HG02870 (cell line): ENCODE measurements around the gene HLA-DQB1.
"Not testable (repeated sequence)": the region's sequence is repeated elsewhere in the genome, so short reads cannot be mapped to it uniquely, and the experiment has no call there.

Source experiments
- ATAC-seq: cut with Tn5 transposase; IDR thresholded peaks from one replicate; pipeline ENCODE4 v1.9.1; 2021; ENCODE audit warnings: mild to moderate bottlenecking, moderate library complexity; ENCODE audit not compliant: unreplicated experiment

The HLA-DQB1 gene

DNA sequence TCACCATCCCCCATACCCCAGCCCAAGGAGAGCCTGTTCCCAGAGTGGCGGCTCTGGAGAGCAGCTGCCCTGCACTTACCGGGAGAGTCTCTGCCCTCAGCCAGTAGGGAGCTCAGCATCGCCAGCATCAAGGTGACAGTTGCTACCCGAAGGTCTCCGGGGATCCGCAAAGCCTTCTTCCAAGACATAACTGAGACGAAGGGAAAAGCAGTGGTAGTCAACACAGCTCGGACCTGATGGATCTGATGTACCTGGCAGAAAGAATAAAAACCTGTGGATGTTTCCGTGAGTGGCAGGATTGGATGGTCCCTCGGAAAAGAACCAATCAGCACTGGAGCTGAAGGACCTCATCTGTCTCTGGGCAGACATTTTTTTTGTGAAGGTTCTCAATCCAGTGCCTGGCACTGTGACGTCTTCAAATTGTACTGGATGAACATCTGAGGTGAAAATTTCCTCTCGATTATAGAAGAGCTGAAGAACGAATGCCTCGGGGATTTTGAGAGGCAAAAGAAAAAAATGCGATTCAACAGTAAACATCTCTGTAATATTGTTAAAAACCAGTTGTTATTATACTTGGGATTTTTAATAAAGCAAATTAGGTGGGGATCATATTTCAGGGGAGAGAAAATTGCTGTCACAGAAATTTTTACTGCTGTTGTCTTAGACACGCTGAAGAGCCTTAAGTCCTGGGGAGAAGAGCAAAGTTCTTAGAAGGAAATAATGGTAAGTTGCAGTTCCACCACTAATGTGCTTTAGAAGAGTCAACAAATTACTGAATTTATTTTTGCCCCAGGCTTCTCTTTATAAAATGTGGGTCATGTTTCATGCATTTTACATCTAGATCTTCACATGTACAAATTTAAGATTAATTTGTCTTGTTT lies at the start of gene HLA-DQB1:
TSS of gene HLA-DQB1 (minus strand) at position 238 of the 881 bp plus-strand sequence. CDS start at position 188, 50 bp downstream.
- ATAC-seq = peak; percentile 57

DNA sequence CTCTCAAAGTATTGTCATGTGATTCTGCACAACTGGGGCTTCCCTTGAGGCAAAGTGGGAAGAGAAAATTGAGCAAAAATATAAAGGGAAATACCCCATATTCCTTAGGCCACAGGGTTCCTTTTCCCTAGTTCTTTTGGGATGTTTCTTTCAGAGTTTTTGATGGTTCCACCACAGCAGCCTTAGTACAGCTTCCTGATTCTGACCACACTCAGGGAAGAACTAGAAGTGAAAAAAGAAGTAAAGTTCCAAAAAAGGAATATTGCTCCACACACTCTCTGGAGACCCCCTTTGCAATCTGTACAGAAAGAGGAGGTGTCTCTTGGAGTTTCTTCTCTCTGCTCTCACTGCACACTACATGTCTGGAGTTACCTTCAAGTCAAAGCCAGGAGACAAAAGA lies 46.8 kb upstream of the HLA-DQB1 start:
- no peak for ATAC-seq

DNA sequence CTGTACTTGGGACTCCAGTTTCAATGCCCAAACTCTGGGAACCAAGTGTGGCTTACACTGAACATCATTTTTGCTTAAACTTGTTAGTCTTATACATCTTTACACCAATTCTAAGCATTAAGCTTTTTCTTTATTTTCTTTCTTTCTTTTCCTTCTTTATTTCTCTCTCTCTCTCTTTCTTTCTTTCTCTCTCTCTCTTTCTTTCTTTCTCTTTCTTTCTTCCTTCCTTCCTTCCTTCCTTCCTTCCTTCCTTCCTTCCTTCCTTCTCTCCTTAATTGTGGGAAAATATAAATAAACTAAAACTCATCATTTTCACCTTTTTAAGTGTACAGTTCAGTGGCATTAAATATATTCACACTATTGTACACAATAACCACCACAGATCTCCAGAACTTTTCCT lies 43.2 kb upstream of the HLA-DQB1 start:
- no peak for ATAC-seq

DNA sequence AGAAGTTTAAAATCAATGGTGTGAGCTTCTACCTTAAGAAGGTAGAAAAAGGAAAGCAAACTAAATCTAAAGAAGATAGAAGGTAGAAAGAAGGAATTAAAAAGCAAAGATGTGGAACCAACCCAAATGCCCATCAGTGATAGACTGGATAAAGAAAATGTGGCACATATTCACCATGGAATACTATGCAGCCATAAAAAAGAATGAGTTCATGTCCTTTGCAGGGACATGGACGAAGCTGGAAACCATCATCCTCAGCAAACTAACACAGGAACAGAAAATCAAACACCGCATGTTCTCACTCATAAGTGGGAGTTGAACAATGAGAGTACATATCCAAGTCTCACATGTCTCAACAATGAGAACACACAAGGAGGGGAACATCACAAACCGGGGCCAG lies 38.7 kb upstream of the HLA-DQB1 start:
- ATAC-seq = not testable (repeated sequence)

DNA sequence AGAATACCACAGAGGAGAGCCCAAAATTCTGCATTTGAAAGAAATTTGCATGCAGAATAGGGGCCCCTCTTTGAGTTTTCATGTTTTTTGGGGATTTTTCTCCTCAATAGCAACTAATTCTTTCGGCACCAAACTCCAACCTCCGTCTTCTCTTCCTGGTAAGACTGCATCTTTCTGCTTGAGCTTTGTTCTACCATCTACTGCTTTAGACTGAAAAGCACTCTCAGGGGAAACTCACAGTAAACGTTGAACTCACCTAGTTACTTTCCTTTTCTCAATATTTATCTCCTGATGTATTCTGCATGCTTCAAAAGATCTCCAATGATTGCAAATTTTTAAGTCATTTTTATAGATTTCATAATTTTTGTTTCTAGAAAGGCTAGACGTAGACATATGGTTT lies 36.9 kb upstream of the HLA-DQB1 start:
- ATAC-seq = no peak

DNA sequence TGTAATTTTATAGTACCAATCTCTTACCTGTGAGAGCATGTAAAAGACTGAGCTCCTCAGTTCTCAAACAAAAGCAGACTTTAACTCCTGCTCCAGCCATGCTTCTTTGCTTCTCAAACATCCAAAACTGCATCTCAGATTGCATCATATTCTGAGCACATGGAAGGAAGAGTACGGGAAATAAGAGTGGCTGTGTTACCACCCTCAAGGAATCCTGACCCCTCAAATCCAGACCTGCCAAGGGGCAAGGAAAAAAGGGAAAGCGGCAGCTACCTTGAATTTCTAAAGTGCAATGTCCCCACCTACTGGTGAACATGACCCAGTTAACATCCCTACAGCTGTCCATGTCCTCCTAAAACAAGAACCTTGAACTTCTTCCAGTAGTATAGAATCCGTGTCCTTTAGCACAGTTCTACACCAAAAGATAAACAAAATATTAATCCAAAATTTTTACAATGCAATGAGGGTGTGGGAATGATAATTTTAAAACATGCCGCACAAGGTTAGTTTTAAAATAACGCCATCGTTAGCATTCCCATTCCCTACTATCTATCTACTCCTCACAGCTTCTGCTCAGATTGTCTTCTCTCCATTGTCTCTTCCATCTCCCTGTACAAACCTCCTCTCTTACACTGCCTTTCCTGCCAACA lies 34.1 kb upstream of the HLA-DQB1 start:
- ATAC-seq = no peak

DNA sequence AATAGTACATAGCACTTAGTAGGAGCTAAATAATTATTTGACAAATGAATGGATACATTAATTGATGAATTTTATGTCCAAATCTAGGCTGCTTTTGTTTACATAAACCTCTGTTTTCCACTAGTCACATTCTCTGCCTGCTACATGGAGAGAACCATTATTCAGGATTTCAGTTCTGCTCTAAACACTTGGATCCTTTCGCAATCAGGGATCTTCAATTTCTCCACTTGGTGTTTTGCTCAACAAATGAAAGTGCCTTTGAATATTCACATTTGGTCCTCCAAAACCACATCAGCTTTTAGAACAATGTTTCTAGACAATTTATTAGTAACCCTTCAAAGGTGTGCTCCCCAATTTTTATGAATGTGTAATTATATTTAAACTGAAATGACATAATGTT lies 30.6 kb upstream of the HLA-DQB1 start:
- no peak for ATAC-seq

DNA sequence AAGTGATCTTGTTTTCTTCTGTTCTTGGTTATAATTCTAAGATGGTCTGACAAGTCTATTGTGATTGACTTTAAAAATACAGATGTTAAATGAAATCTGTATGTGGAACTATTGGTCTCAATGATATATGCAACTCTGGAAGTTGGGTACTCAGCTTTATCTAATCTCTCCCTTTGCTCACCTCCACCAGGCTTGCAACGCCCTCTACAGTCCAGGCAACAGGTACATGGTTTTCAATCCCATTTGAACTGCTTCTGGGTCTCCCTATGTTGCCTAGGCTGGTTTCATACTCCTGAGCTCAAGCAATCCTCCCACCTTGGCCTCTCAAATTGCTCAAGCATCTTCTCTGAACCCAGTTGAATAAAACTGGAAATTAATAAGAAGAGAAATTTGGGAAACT lies 25.6 kb upstream of the HLA-DQB1 start:
- no peak for ATAC-seq

DNA sequence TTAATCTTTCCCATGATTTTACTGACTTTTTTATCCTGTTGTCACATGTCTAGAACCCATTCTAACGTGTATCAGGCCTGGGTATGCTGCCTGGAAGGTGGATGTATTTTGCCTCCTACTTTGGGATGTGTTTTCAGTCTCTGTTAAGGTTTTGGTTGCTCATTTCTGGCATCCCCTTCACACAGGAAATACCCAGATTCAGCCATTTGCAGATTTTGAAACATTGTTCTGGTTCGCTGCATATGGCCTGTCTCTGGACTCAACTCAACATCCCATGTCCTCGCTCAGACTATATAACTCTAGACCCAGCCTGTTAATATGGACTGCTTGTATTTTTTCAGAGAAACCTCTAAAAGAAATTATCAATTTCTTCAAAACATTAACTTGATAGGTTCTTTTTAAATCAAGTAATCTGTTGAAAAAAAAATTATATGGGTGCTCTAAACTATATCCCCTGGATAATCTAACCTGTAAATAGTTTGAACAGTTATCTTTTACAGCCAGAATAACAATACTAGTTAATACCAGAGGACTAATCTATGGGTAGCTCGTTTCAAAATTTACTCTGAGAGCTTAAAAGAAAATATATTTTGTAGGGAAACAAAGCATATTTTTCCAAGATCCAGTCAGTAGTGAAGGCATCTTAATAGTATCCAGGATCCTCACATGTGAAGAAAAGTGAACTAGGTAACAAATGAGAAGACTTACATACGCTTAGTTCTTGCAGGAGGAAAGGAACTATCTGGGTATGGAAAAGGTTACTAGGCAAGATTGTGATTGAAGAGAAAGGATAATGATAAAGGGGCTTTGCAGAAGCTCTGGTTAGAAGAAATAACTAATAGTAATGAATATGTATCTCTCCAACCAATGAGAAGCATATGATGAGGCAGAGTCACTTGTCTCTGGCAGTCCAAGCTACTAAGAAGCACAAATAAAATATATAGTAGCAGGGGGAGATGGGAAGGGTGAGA lies 23.4 kb upstream of the HLA-DQB1 start:
- ATAC-seq = no peak

DNA sequence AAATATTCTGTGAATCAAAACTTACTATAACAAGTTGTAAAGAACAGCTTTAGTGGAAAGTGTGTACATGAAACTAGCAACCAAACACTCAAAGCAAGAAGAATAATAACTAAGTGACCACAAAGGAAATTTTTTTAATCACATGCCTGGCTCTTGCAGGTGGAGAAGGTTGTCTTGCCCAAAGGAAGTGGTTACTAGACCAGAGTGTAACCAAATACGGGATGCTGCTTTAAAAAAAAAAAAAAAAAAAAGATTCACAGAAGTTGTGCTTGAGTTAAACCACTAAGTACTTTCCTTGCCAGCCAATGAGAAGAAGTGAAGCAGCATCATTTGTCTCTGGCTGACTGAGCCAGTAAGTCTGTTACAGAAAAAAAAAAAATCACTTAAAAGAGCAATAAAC lies 19.1 kb upstream of the HLA-DQB1 start:
- peak; percentile 81 for ATAC-seq

DNA sequence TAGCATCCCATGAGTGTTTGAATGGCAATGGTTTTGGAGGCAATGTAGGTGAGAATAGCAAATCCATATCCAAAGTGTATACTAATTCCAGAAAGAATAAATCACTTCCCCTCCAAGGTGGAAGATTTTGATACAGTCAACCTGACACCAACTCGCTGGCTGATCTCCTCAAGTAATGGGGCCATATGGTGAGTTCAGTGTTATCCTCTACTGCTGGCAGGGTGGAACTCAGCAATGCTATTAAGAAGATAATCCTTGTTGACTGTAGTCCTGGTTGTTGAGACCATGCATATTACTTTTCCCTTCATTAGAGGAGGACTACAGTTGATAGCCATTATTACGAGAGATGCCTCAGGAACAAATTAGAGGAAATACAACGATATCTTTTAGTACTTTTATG lies 17.8 kb upstream of the HLA-DQB1 start:
- no peak for ATAC-seq

DNA sequence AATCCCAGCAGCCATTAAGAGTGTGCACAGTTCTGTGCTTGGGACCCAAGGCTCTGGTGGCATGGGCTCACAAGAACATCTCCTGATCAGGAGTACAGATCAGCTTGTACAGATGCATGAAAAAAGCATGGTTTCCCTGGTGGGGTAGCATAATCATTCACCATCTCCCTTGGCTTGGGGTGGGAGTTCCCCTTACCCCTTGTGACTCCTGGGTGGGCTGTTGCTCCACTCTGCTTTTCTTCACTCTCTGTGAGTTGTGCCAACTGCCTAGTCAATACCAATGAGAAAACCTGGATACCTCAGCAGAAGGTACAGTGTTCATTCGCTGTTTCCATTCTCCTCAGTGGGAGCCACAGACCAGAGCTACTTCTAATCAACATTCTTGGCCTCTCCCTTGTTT lies 13.6 kb upstream of the HLA-DQB1 start:
- no peak for ATAC-seq

DNA sequence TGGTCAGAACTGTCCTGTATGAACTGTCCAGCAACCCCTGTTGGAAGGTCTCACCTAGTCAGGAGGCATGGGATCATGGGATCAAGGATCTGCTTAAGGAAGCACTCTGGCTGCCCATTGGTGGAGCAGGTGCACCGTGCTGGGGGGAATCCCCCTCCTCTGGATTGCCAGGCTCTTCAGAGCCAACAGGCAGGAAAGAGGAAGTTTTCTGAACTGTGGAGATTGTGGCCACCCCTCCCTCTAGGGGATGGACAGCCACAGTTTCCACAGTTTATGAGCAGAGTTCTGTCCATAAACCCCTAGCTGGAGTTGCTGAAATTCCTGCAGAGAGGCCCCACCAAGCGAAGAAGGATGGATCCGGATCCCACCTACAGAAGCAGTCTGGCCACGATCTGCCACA lies 13.0 kb upstream of the HLA-DQB1 start:
- ATAC-seq = no peak

DNA sequence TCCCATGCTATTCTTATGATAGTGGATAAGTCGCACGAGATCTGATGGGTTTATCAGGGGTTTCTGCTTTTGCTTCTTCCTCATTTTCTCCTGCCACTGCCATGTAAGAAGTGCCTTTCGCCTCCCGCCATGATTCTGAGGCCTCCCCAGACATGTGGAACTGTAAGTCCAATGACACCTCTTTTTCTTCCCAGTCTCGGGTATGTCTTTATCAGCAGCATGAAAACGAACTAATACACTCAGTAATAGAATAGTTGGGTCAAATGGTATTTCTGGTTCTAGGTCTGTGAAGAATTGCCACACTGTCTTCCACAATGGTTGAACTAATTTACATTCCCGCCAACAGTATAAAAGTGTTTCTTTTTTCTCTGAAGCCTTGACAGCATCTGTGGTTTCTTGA lies 7.7 kb upstream of the HLA-DQB1 start:
- ATAC-seq = not testable (repeated sequence)

DNA sequence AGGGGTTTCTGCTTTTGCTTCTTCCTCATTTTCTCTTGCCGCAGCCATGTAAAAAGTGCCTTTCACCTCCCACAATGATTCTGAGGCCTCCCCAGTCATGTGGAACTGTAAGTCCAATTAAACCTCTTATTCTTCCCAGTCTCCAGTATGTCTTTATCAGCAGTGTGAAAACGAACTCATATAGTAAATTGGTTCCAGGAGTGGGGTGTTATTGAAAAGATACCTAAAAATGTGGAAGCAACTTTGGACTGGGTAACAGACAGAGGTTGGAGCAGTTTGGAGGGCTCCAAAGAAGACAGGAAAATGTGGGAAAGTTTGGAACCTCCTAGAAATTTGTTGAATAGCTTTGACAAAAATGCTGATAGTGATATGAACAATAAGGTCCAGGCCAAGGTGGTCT lies 5.5 kb upstream of the HLA-DQB1 start:
- ATAC-seq = not testable (repeated sequence)

DNA sequence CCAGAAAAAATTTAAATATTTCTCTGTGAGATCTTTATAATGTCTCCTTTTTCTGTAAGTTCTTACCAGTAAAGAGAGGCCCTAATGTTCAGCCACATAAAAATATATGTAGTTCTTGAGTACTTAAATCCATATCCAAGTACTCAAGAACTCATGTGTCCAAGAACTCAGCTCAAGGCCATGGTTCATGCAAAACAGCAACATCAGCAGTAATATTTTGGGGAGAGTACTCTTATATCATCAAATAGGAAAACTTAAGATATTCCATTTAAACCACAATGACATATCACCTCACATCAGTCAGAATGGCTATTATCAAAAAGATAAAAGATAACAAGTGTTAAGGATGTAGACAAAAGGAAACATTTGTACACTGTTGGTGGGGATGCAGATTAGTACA lies 3.4 kb upstream of the HLA-DQB1 start:
- ATAC-seq = no peak

DNA sequence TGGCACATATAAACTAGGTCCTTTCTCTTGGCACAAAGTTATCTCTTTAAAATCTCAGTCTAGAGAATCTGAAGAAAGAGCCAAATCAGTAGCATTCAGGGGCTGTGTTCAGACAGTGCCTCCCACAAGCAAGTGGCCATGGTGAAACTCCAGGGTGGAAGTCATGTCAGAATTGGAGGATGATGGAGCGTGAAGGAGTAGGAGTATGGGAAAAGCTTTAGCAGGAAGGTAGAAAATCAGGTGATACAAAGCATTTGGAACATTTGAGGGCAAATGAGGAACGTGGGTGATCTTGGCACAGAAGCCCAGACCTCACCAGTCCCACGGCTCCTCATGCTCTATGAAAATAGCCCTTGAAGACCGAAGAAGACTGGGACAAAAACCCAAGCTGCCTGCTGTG lies 2.8 kb upstream of the HLA-DQB1 start:
- ATAC-seq = no peak

DNA sequence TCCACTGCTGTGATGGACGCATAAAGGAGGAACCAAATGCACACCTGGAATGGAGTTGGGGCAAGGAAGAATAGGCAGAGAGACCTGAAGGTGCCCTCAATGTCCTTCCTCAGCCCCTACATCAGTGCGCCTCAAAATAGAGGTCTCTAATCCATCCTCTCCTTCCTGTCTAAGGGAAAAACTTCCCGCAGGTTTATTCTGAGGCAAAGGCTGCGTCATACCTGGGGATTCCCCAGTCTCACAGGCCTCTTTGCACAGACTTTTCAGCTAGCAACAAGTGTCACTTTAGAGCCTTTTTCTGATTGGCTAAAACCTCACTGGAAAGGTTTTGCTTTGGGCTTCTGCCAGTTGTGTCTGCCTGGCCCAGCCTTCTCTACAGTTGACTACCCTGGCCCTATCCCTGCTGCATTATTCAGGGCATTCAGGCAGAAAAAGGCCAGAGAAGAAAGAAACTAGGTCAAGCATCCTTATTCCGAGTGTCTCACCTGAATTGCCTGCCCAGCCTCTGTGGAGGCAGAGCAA lies 1.8 kb upstream of the HLA-DQB1 start:
- peak; percentile 71 for ATAC-seq

DNA sequence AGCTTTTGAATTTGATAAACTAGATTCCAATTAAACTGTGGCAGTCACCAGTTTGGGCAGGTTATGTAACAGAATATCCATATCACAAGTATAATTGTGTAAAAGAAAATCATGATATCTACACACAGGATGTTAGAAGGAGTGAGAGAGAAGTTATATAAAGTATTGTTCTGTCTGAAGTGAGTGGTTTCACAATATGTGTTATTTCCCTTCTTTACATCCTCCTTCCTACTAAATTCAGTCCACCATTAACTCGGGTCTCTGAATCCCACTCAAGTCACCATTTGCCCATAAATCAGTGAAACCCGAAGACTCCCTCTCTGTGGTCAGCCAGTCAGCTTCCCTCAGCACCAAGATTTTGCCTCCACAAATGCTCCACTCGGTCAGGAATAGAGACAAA lies 796 bp downstream of the HLA-DQB1 start:
- no peak for ATAC-seq

DNA sequence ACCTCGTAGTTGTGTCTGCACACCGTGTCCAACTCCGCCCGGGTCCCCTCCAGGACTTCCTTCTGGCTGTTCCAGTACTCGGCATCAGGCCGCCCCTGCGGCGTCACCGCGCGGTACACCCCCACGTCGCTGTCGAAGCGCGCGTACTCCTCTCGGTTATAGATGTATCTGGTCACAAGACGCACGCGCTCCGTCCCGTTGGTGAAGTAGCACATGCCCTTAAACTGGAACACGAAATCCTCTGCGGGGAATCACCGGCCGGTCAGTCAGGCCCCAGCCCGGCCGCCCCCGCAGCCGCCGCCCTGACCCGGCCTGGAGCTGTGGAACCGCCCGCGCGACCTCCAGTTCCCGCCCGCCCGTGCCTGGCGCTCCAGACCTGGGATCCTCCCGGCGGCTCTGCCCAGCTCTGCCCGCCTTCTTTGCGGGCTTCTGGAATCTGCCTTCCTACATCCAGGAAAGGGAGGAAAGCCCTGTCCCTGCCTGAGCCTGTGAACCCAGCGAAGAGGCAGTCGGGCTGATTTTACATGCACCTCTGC lies 1.6 kb downstream of the HLA-DQB1 start:
- no peak for ATAC-seq

DNA sequence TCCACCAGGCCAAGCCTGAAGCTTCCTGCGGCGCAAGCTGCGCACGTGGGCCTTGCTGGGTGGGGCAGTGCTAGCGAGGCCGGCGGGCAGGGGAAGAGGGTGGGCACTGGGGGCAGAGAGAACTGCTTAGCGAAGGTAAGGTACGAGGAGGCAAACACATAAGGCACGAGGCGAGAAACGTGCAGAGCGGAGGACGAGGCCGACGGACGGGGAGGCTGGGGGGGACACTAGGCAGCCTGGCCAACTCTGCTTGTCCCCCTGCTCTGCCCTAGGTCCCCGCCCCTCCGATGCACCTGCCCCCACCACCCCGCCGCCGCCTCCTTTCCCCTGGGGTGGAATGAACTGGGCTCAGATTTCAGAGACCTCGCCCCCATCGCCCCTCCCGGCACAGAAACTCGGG lies 2.1 kb downstream of the HLA-DQB1 start:
- ATAC-seq = no peak
